ENCODE data around the gene HSD3B7. TPM values are rescaled to one million over a fixed set of nuclear protein-coding genes. Genes with fewer than 3 reads are reported as not detected.

HSD3B7 gene
- total RNA-seq, 1 donor from 2014 or later = 3.5 TPM

DNA sequence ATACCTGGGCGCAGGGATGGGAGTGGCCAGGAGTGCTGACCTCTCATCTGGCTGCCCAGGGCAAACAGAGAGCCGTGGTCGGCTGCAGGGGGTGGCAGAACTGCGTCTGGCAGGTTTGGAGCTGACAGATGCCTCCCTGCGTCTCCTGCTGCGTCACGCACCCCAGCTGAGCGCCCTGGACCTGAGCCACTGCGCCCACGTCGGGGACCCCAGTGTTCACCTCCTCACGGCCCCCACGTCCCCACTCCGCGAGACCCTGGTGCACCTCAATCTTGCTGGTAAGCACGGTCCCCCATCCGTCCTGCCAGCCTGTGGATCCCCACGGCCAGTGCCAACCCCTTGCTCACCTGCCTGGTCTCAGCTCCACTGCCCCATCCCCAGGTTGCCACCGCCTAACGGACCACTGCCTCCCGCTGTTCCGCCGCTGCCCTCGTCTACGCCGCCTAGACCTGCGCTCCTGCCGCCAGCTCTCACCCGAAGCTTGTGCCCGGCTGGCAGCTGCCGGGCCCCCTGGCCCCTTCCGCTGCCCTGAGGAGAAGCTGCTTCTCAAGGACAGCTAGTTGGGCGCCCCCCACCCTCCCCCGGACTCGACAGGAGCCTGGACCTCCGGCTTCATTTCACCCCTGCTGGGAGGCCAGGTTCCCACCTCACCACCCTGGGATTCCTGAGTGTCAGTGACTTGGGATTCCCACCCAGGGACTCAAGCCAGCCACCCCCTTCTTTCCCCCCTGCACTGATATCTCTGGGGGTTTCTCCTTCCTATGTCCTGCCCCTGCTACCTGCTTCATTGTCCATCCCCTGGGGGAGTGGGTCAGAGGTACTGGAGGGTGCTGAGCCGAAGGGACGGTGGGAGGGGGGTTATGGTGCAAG is 38.1 kb upstream of the HSD3B7 start:
- DNase-seq (ENCODE audit: low spot score in 2 of 2, unreplicated experiment in 2 of 2) = no peak
- peaks cover 16% of the 10 kb centered on the region for H3K4me1 Mint-ChIP-seq
- TF ChIP-seq, protein P1, sequence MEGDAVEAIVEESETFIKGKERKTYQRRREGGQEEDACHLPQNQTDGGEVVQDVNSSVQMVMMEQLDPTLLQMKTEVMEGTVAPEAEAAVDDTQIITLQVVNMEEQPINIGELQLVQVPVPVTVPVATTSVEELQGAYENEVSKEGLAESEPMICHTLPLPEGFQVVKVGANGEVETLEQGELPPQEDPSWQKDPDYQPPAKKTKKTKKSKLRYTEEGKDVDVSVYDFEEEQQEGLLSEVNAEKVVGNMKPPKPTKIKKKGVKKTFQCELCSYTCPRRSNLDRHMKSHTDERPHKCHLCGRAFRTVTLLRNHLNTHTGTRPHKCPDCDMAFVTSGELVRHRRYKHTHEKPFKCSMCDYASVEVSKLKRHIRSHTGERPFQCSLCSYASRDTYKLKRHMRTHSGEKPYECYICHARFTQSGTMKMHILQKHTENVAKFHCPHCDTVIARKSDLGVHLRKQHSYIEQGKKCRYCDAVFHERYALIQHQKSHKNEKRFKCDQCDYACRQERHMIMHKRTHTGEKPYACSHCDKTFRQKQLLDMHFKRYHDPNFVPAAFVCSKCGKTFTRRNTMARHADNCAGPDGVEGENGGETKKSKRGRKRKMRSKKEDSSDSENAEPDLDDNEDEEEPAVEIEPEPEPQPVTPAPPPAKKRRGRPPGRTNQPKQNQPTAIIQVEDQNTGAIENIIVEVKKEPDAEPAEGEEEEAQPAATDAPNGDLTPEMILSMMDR (IDR thresholded peaks at IDR 0.05; ENCODE audit: unreplicated experiment) = no peak
- no peak overlapping the region for H3K4me3 Mint-ChIP-seq
- no peaks in the 10 kb centered on the region for H3K9me3 Mint-ChIP-seq
- H3K27ac Mint-ChIP-seq = peak overlapping the region; percentile 67
- peaks cover 24% of the 10 kb centered on the region for H3K36me3 Mint-ChIP-seq
- no peaks in the 10 kb centered on the region for H3K27me3 Mint-ChIP-seq (ENCODE audit: low read depth)

DNA sequence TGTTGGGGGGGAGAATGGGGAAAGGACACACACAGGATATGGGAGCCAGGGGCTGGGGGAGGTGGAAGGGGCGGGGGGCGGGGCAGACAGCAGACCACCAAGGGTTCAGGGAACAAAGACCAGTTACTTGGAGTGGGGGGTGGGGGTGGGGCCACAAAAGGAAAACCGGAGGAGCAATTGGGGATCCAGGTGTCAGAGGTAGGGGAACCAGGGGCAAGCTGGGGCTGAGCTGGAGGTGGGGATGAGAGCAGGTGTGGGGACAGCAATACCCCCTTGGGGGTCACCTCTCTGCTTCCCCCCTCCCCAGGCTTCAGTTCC is 37.5 kb upstream of the HSD3B7 start:
- Mint-ChIP-seq H3K4me3 (no peak overlapping the region), H3K4me1 (peaks cover 16% of the 10 kb centered on the region), H3K9me3 (no peaks in the 10 kb centered on the region), H3K36me3 (peaks cover 23% of the 10 kb centered on the region), H3K27me3 (ENCODE audit: low read depth) (no peaks in the 10 kb centered on the region), H3K27ac (peak overlapping the region; percentile 96)
- TF ChIP-seq, protein P1 (IDR thresholded peaks at IDR 0.05; ENCODE audit: unreplicated experiment) = no peak
- no peak for DNase-seq (ENCODE audit: low spot score in 2 of 2, unreplicated experiment in 2 of 2)

DNA sequence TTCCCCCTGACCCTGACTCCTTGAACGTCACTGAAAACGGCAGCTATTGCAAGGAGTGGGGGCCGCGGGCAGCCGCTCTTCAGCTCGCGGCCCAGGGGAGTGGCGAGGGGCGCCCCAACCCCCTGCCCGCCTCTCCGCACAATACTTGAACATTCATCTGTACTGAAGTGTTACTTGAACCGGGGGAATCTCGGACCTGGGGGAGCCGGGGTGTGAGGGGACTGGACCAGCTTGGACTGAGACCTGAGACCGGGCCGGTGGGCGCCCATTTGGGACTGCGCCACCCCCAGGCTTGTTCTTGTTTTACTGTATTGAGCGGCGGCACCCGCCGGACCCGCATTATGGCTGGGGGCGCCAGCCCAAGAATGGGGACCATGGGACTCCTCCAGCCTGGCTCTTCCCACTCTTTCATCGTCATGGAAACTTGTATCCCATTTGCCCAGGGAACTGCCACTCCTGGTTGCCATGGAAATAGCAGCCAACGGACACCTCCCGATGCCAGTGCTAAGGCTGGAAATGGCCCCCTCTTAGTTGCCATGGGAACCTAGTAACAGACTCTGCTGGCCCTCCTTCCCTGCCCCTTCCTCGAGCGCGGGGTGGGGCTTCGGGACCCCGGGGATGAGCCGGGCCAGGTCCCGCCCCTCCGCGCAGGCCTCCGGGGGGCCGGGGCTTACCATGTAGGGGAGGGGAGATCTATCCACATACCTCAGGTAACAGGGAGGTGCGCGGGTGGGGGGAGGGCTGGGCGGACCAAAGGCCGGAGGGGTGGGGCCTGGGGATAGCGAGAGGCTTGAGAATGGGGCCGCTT is 36.9 kb upstream of the HSD3B7 start:
- H3K27ac Mint-ChIP-seq = peak overlapping the region; percentile 96
- TF ChIP-seq, protein P1 (IDR thresholded peaks at IDR 0.05; ENCODE audit: unreplicated experiment) = no peak

DNA sequence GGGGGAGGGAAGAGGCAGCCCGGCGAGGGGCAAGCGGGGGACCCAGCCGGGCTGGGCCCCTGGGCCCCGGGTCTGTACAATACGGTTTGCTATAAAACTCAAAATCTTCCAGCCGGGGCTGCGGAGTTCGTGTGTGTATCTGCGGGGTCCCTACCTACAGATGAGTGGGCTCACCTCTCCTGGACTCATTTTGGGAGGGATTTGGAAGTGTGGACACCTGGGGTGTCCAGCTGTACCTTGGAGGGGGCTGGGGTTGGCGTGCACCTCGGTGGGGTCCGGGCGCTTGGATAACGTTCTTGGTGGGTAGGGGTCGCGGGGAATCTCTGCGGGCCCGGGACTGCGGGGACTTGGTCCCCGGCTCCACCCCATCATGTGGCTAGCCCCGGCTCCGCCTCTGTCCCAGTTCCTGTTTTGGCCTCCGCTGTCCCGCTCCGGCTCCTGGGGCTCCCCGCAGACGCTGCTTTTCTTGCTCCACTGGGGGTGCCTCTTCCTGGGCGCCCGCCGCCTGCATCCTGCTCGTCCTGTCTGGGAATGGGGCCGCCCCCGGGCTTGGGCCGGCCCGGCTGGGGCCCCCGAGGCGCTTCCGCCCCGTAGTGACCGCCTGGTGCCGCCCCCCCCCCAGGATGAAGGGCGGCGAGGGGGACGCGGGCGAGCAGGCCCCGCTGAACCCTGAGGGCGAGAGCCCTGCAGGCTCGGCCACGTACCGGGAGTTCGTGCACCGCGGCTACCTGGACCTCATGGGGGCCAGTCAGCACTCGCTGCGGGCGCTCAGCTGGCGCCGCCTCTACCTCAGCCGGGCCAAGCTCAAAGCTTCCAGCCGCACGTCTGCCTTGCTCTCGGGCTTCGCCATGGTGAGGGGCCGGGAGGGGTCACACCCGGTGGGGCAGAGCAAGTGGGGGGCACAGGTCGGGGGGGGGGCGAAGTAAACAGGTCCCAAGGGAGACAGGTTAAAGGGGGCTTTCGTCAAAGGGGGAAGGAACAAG is 36.0 kb upstream of the HSD3B7 start, which contains the start of gene ORAI3:
ORAI3 (plus strand) TSS at position 402 of the 983 bp plus-strand sequence; CDS start at position 624, 222 bp downstream.
- TF ChIP-seq, protein P1 (IDR thresholded peaks at IDR 0.05; ENCODE audit: unreplicated experiment) = no peak
- peak in 1 of 2 experiments; percentile 75 for DNase-seq (ENCODE audit: low spot score in 2 of 2, unreplicated experiment in 2 of 2)
- H3K9me3 Mint-ChIP-seq = no peaks in the 10 kb centered on the region
- peak within 1 kb of the TSS; percentile 96 for H3K27ac Mint-ChIP-seq
- peaks cover 23% of the 10 kb centered on the region for H3K4me1 Mint-ChIP-seq
- no peaks in the 10 kb centered on the region for H3K27me3 Mint-ChIP-seq (ENCODE audit: low read depth)
- H3K36me3 Mint-ChIP-seq = peaks cover 14% of the 10 kb centered on the region
- H3K4me3 Mint-ChIP-seq = peak within 1 kb of the TSS; percentile 87

More for the DNA sequence above, 36.9 kb upstream of the HSD3B7 start:
- Mint-ChIP-seq H3K9me3 (no peaks in the 10 kb centered on the region), H3K4me3 (peak overlapping the region; percentile 87), H3K4me1 (peaks cover 16% of the 10 kb centered on the region), H3K27me3 (ENCODE audit: low read depth) (no peaks in the 10 kb centered on the region), H3K36me3 (peaks cover 18% of the 10 kb centered on the region)
- peak; percentile 92 to 93 for DNase-seq (ENCODE audit: low spot score in 2 of 2, unreplicated experiment in 2 of 2)

Measured in mesothelial cell of epicardium (in vitro differentiated cells).